ENCODE measurements around the gene PPARA. TPM values are rescaled to one million over a fixed set of nuclear protein-coding genes. Genes with fewer than 3 reads are reported as not detected.

The PPARA gene
- polyA plus RNA-seq, 1 of the 3 experiments (the other 2 are of a cell fraction), result 4.5 TPM

DNA sequence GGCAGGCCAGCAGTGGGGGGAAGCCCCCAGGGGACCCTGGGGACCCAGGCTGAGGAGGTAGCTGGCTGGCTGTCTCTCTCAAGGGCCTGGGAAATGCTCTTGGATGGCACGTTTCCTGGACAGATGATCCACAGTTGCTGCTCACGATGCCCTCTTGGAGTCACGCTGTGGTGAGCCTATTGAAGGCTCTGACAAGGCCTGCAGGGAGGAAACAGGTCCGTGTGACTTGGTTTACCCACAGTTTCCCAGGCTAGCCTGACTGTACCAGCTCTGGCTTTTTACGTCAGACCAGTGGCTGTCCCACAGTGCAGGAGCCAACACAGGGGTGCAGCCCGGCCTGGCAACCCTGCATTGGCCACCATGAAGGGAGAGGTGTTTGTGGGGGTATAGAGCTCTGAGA lies 29.2 kb upstream of the PPARA start:
- no peak overlapping the region; a peak in 1 of 4 replicates for H3K27ac ChIP-seq (ENCODE audit: low read depth in 2 of 2, low read length in 1 of 2)
- H3K4me2 ChIP-seq, result no peak overlapping the region
- ChIA-PET CTCF (interaction anchor here (1.1 to 5.0 kb wide), 15 partner anchors 32 to 422 kb away, joined by 3 to 69 read pairs (median 6); partner anchors contain the start of genes GTSE1 and TTC38), POLR2A (interaction anchor here (1.0 kb wide), 1 partner anchor 51 kb away, joined by 4 read pairs; no protein-coding TSS in a partner anchor)
- TF ChIP-seq POLR2AphosphoS5 (IDR thresholded peaks at IDR 0.05; ENCODE audit: low read depth, low read length) (peak; percentile 40), EP300 (IDR thresholded peaks at IDR 0.05; ENCODE audit: borderline replicate concordance in 1 of 2, low read depth in 1 of 2, low read length in 1 of 2) (no peak)
- TF ChIP-seq, protein P1, sequence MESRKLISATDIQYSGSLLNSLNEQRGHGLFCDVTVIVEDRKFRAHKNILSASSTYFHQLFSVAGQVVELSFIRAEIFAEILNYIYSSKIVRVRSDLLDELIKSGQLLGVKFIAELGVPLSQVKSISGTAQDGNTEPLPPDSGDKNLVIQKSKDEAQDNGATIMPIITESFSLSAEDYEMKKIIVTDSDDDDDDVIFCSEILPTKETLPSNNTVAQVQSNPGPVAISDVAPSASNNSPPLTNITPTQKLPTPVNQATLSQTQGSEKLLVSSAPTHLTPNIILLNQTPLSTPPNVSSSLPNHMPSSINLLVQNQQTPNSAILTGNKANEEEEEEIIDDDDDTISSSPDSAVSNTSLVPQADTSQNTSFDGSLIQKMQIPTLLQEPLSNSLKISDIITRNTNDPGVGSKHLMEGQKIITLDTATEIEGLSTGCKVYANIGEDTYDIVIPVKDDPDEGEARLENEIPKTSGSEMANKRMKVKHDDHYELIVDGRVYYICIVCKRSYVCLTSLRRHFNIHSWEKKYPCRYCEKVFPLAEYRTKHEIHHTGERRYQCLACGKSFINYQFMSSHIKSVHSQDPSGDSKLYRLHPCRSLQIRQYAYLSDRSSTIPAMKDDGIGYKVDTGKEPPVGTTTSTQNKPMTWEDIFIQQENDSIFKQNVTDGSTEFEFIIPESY (IDR thresholded peaks at IDR 0.05; ENCODE audit: borderline replicate concordance, low read depth), result no peak
- TF ChIP-seq, protein P2, sequence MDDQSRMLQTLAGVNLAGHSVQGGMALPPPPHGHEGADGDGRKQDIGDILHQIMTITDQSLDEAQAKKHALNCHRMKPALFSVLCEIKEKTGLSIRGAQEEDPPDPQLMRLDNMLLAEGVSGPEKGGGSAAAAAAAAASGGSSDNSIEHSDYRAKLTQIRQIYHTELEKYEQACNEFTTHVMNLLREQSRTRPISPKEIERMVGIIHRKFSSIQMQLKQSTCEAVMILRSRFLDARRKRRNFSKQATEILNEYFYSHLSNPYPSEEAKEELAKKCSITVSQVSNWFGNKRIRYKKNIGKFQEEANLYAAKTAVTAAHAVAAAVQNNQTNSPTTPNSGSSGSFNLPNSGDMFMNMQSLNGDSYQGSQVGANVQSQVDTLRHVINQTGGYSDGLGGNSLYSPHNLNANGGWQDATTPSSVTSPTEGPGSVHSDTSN (IDR thresholded peaks at IDR 0.05), result 0 out of 2 replicates have a peak, but pooled peaks have one; percentile 3
- peaks cover 45% of the 10 kb centered on the region for H3F3A ChIP-seq (replicated peaks; ENCODE audit: insufficient read depth)
- H2AFZ ChIP-seq (ENCODE audit: low read depth), result no peak overlapping the region
- H3K9ac ChIP-seq, result no peak overlapping the region
- no peaks in the 10 kb centered on the region for H3K27me3 ChIP-seq (ENCODE audit: insufficient read depth)
- H3K79me2 ChIP-seq (ENCODE audit: insufficient read depth), result no peaks in the 10 kb centered on the region
- peaks cover 0 to 39% of the 10 kb centered on the region in 2 experiments; a peak in 1 of 4 replicates for H3K4me1 ChIP-seq (ENCODE audit: control insufficient read depth in 1 of 2, insufficient read depth in 2 of 2, low read depth in 1 of 2, low read length in 1 of 2)
- H3K9me3 ChIP-seq, result no peaks in the 10 kb centered on the region
- H3K4me3 ChIP-seq (ENCODE audit: low read depth in 2 of 2, low read length in 1 of 2), result no peak overlapping the region
- 67% methylated on average over 3 of the region's 6 CpGs for WGBS (ENCODE audit: low lambda C conversion rate)
- no peaks in the 10 kb centered on the region for H3K9me2 ChIP-seq
- H4K20me1 ChIP-seq (ENCODE audit: insufficient read depth), result peaks cover 37% of the 10 kb centered on the region
- peaks cover 5 to 12% of the 10 kb centered on the region in 2 experiments for H3K36me3 ChIP-seq (replicated peaks in 1 of 2; ENCODE audit: control insufficient read depth in 1 of 2, insufficient read depth in 2 of 2, low read length in 1 of 2)
- no peak for DNase-seq

DNA sequence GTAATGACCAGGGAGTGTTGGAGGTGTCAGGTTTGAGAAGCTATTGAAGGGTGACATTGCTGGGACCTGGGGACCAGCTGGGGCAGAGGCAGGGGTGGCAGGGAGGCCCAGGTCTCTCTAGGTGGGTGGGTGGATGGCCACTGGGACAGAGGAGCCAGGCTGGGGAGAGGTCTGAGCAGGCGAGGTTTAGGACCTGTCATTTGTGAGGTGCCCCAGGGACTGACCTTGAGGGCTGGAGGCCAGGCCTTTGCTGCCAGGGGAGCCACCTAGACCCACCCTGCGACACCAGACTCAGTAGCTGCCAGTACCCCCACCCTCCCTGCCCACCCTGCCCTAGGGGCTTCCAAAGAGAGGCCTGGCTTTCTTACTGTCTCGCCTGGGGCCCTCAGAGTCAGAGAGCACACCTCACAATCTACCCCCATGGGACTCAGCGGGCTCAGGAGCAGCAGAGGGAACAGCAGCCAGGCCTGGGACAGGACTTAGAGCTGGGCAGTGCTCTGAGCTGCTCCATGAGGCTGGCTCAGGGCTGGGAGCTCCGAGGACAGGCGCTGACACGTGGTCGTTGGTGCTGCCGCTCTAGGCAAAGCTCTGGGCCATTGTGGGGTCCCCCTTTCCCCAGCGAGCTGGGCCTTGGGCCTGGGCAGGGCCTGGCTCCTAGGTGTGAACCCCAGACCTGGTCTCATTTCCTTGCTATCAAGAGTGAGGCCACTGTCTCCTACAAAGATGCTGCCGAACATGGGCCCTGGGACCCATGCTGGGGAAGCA lies 28.6 kb upstream of the PPARA start:
- Histone ChIP-seq H4K20me1 (ENCODE audit: insufficient read depth) (peaks cover 32% of the 10 kb centered on the region), H3K36me3 (replicated peaks in 1 of 2; ENCODE audit: control insufficient read depth in 1 of 2, insufficient read depth in 2 of 2, low read length in 1 of 2) (peaks cover 5 to 11% of the 10 kb centered on the region in 2 experiments), H3K4me1 (ENCODE audit: control insufficient read depth in 1 of 2, insufficient read depth in 2 of 2, low read depth in 1 of 2, low read length in 1 of 2) (peaks cover 0 to 35% of the 10 kb centered on the region in 2 experiments; a peak in 1 of 4 replicates), H3K79me2 (ENCODE audit: insufficient read depth) (no peaks in the 10 kb centered on the region), H3K9me2 (no peaks in the 10 kb centered on the region), H2AFZ (ENCODE audit: low read depth) (no peak overlapping the region), H3K9ac (no peak overlapping the region), H3K27ac (ENCODE audit: low read depth in 2 of 2, low read length in 1 of 2) (peak overlapping the region in 1 of 2 experiments; percentile 2; a peak in 1 of 4 replicates), H3K27me3 (ENCODE audit: insufficient read depth) (no peaks in the 10 kb centered on the region), H3K4me2 (no peak overlapping the region), H3F3A (replicated peaks; ENCODE audit: insufficient read depth) (peaks cover 38% of the 10 kb centered on the region), H3K9me3 (no peaks in the 10 kb centered on the region), H3K4me3 (ENCODE audit: low read depth in 2 of 2, low read length in 1 of 2) (no peak overlapping the region)
- ChIA-PET POLR2A (interaction anchor here (0.5 to 1.0 kb wide), 2 partner anchors 52 to 155 kb away, joined by 3 to 4 read pairs; no protein-coding TSS in a partner anchor), CTCF (interaction anchor here (0.5 to 5.0 kb wide), 55 partner anchors 7 to 477 kb away, joined by 3 to 69 read pairs (median 5); partner anchors contain the start of genes GTSE1, PPARA, TRMU and TTC38)
- WGBS (ENCODE audit: low lambda C conversion rate), result 66% methylated on average over 5 of the region's 11 CpGs
- no peak for DNase-seq
- TF ChIP-seq, protein P3, sequence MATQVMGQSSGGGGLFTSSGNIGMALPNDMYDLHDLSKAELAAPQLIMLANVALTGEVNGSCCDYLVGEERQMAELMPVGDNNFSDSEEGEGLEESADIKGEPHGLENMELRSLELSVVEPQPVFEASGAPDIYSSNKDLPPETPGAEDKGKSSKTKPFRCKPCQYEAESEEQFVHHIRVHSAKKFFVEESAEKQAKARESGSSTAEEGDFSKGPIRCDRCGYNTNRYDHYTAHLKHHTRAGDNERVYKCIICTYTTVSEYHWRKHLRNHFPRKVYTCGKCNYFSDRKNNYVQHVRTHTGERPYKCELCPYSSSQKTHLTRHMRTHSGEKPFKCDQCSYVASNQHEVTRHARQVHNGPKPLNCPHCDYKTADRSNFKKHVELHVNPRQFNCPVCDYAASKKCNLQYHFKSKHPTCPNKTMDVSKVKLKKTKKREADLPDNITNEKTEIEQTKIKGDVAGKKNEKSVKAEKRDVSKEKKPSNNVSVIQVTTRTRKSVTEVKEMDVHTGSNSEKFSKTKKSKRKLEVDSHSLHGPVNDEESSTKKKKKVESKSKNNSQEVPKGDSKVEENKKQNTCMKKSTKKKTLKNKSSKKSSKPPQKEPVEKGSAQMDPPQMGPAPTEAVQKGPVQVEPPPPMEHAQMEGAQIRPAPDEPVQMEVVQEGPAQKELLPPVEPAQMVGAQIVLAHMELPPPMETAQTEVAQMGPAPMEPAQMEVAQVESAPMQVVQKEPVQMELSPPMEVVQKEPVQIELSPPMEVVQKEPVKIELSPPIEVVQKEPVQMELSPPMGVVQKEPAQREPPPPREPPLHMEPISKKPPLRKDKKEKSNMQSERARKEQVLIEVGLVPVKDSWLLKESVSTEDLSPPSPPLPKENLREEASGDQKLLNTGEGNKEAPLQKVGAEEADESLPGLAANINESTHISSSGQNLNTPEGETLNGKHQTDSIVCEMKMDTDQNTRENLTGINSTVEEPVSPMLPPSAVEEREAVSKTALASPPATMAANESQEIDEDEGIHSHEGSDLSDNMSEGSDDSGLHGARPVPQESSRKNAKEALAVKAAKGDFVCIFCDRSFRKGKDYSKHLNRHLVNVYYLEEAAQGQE (IDR thresholded peaks at IDR 0.05; ENCODE audit: low read depth, low read length), result no peak
- TF ChIP-seq NFIC (IDR thresholded peaks at IDR 0.05; ENCODE audit: borderline replicate concordance) (no peak), FOXM1 (IDR thresholded peaks at IDR 0.05; ENCODE audit: low read depth) (no peak), SIN3A (IDR thresholded peaks at IDR 0.05; ENCODE audit: borderline replicate concordance, low read depth, low read length) (no peak; the same call in 1 of the 2 replicates), EZH2phosphoT487 (IDR thresholded peaks at IDR 0.05; ENCODE audit: borderline replicate concordance, low read depth) (no peak), RCOR1 (IDR thresholded peaks at IDR 0.05; ENCODE audit: low read length) (no peak), TCF12 (IDR thresholded peaks at IDR 0.05) (no peak)
- TF ChIP-seq, protein P1 (IDR thresholded peaks at IDR 0.05; ENCODE audit: borderline replicate concordance, low read depth), result no peak
- TF ChIP-seq, protein P4, sequence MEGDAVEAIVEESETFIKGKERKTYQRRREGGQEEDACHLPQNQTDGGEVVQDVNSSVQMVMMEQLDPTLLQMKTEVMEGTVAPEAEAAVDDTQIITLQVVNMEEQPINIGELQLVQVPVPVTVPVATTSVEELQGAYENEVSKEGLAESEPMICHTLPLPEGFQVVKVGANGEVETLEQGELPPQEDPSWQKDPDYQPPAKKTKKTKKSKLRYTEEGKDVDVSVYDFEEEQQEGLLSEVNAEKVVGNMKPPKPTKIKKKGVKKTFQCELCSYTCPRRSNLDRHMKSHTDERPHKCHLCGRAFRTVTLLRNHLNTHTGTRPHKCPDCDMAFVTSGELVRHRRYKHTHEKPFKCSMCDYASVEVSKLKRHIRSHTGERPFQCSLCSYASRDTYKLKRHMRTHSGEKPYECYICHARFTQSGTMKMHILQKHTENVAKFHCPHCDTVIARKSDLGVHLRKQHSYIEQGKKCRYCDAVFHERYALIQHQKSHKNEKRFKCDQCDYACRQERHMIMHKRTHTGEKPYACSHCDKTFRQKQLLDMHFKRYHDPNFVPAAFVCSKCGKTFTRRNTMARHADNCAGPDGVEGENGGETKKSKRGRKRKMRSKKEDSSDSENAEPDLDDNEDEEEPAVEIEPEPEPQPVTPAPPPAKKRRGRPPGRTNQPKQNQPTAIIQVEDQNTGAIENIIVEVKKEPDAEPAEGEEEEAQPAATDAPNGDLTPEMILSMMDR (IDR thresholded peaks at IDR 0.05), result no peak
